Upper lobe of right lung (tissue), 1 donor: Measurements from ENCODE around the gene RGS5. TPM values are rescaled to one million over a fixed set of nuclear protein-coding genes. Genes with fewer than 3 reads are reported as not detected.

Source experiments
- ATAC-seq: fragments of 200-7000 bp; cut with Tn5 transposase; one replicate; pipeline ENCODE4 v1.9.1; 2020; ENCODE audit warnings: mild to moderate bottlenecking, moderate library complexity
- DNase-seq: peaks from one replicate; pipeline ENCODE4 v3.0.0-alpha.2; 2020
- H3K27ac ChIP-seq: fragments of 200-600 bp; one replicate; pipeline ENCODE4 v1.8.0; 2022
- H3K27me3 ChIP-seq: fragments of 200-600 bp; one replicate; pipeline ENCODE4 v1.8.0; 2022; ENCODE audit warnings: mild to moderate bottlenecking
- H3K36me3 ChIP-seq: fragments of 200-600 bp; one replicate; pipeline ENCODE4 v1.8.0; 2022
- H3K4me1 ChIP-seq: fragments of 200-600 bp; one replicate; pipeline ENCODE4 v1.8.0; 2022
- H3K4me3 ChIP-seq: fragments of 200-600 bp; one replicate; pipeline ENCODE4 v1.8.0; 2022; ENCODE audit warnings: mild to moderate bottlenecking
- H3K9me3 ChIP-seq: fragments of 200-600 bp; one replicate; pipeline ENCODE4 v1.8.0; 2022
- CTCF ChIP-seq: fragments of 200-600 bp; IDR thresholded peaks from one replicate; pipeline ENCODE4 v1.8.0; 2022; ENCODE audit warnings: antibody characterized with exemption
- intact Hi-C: fragments of 100-400 bp; cut with DNase I; formaldehyde crosslinking; loops from one replicate; pipeline ENCODE4 v1.11.0; 2022
- total RNA-seq: library from RNA; stranded (reverse); fragmentation: NEBNext Ultra II Directional; extraction: Animal tissue kit (Norgen Biotek cat#: 25700); gene quantifications from one replicate; pipeline ENCODE4 v1.2.1, GENCODE V29; 2021
- donor health status: DM: no; HTN: yes; CAD: no; lungs with severe emphysema.

Gene RGS5
- total RNA-seq, 1 donor from 2014 or later, result 93.1 TPM

- no peaks in the 10 kb centered on the region for H3K9me3 ChIP-seq
- intact Hi-C loops, result no loop called here
- ATAC-seq (no peak), DNase-seq (no peak)
- no peaks in the 10 kb centered on the region for H3K36me3 ChIP-seq
- no peaks in the 10 kb centered on the region for H3K4me1 ChIP-seq
- TF ChIP-seq CTCF, result no peak
- no peak overlapping the region for H3K27ac ChIP-seq
- H3K27me3 ChIP-seq, result no peaks in the 10 kb centered on the region
- no peak overlapping the region for H3K4me3 ChIP-seq
Observed at GRCh38 chr1:163142152-163142551, 60.6 kb downstream of the RGS5 start.

GRCh38 chr1:163141556-163141955 lies 61.2 kb downstream of the RGS5 start:
- H3K4me1 ChIP-seq, result no peaks in the 10 kb centered on the region
- TF ChIP-seq CTCF, result no peak
- ATAC-seq (no peak), DNase-seq (no peak)
- H3K27me3 ChIP-seq, result no peaks in the 10 kb centered on the region
- no peak overlapping the region for H3K4me3 ChIP-seq
- H3K36me3 ChIP-seq, result no peaks in the 10 kb centered on the region
- no peaks in the 10 kb centered on the region for H3K9me3 ChIP-seq
- H3K27ac ChIP-seq, result no peak overlapping the region
- intact Hi-C loops, result no loop called here

- no peaks in the 10 kb centered on the region for H3K36me3 ChIP-seq
- intact Hi-C loops, result no loop called here
- H3K27ac ChIP-seq, result no peak overlapping the region
- no peak for TF ChIP-seq CTCF
- ATAC-seq (no peak), DNase-seq (no peak)
- no peaks in the 10 kb centered on the region for H3K4me1 ChIP-seq
- no peaks in the 10 kb centered on the region for H3K9me3 ChIP-seq
- H3K4me3 ChIP-seq, result no peak overlapping the region
- no peaks in the 10 kb centered on the region for H3K27me3 ChIP-seq
Observed at GRCh38 chr1:163137556-163138265, 65.0 kb downstream of the RGS5 start.

- DNase-seq, result no peak
Observed at GRCh38 chr1:163131981-163132380, 70.7 kb downstream of the RGS5 start.

GRCh38 chr1:163130225-163130856 lies 72.4 kb downstream of the RGS5 start:
- ATAC-seq, result no peak
- Histone ChIP-seq H3K9me3 (no peaks in the 10 kb centered on the region), H3K4me1 (peaks cover 5% of the 10 kb centered on the region), H3K27ac (no peak overlapping the region), H3K4me3 (no peak overlapping the region), H3K36me3 (no peaks in the 10 kb centered on the region), H3K27me3 (no peaks in the 10 kb centered on the region)
- TF ChIP-seq CTCF, result no peak
- intact Hi-C loops, result no loop called here
- no peak for DNase-seq

More at GRCh38 chr1:163131981-163132380, 70.7 kb downstream of the RGS5 start:
- intact Hi-C loops, result no loop called here
- no peak overlapping the region for H3K27ac ChIP-seq
- no peak for TF ChIP-seq CTCF
- H3K4me3 ChIP-seq, result no peak overlapping the region
- no peaks in the 10 kb centered on the region for H3K36me3 ChIP-seq
- no peaks in the 10 kb centered on the region for H3K9me3 ChIP-seq
- ATAC-seq, result no peak
- H3K27me3 ChIP-seq, result no peaks in the 10 kb centered on the region
- H3K4me1 ChIP-seq, result peaks cover 5% of the 10 kb centered on the region
